NT2/D1 (cell line): ENCODE data around the gene VRK1.

Experiments used
- DNase-seq: peaks from one replicate; pipeline ENCODE4 v3.0.0-alpha.2; 2011; ENCODE audit warnings: low read depth, low spot score
- H3K27me3 ChIP-seq: 2 replicates; pipeline ENCODE4 v1.6.0; 2011; ENCODE audit warnings: mild to moderate bottlenecking; ENCODE audit not compliant: insufficient read length, insufficient read depth
- H3K36me3 ChIP-seq: 2 replicates; pipeline ENCODE4 v1.6.1; 2011; ENCODE audit warnings: mild to moderate bottlenecking, low read length, mixed read lengths; ENCODE audit not compliant: insufficient read depth, insufficient read length
- H3K4me1 ChIP-seq: 2 replicates; pipeline ENCODE4 v1.5.1; 2011; ENCODE audit not compliant: insufficient read depth, insufficient read length
- H3K4me3 ChIP-seq: 2 replicates; pipeline ENCODE4 v1.5.1; 2011; ENCODE audit warnings: low read depth; ENCODE audit not compliant: insufficient read length
- H3K9ac ChIP-seq: 2 replicates; pipeline ENCODE4 v1.6.0; 2011; ENCODE audit warnings: low read depth; ENCODE audit not compliant: insufficient read length
- H3K9me3 ChIP-seq: 2 replicates; pipeline ENCODE4 v1.5.1; 2011; ENCODE audit warnings: mild to moderate bottlenecking, low read length; ENCODE audit not compliant: insufficient read depth
- SUZ12 ChIP-seq: IDR thresholded peaks from 2 replicates; pipeline ENCODE4 v1.6.1; 2011; ENCODE audit not compliant: insufficient read length, insufficient read depth; ENCODE audit errors: extremely low read depth
- YY1 ChIP-seq: IDR thresholded peaks from 2 replicates; pipeline ENCODE4 v1.6.1; 2011; ENCODE audit not compliant: insufficient read length, insufficient read depth
- ZNF274 ChIP-seq: IDR thresholded peaks from 2 replicates; pipeline ENCODE4 v1.6.1; 2011; ENCODE audit warnings: mild to moderate bottlenecking, low read depth, low read length

VRK1 gene

DNA sequence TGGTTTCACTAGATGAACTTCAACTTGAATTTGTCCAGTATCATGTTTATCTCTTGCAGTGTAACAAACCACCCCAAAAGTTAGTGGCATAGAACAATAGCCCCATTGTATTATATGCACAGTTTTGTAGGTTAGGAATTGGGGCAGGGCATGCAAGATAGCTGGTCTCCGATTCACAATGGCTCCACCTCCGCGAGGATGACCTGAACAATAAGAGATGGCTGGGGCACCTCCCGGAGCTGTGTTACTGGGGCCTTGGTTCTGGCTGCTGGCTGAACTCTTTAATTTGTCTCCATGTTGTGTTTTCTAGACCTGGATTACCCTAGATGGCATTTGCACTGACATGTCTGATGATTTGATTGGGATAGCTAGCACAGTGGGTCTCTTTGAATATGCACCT, 20.4 kb upstream of the VRK1 start:
- H3K9ac ChIP-seq, result no peak overlapping the region
- no peak overlapping the region for H3K4me3 ChIP-seq
- no peaks in the 10 kb centered on the region for H3K9me3 ChIP-seq
- no peak for DNase-seq
- no peaks in the 10 kb centered on the region for H3K36me3 ChIP-seq
- no peaks in the 10 kb centered on the region for H3K27me3 ChIP-seq
- TF ChIP-seq SUZ12 (no peak), ZNF274 (no peak), YY1 (no peak)
- no peaks in the 10 kb centered on the region for H3K4me1 ChIP-seq

DNA sequence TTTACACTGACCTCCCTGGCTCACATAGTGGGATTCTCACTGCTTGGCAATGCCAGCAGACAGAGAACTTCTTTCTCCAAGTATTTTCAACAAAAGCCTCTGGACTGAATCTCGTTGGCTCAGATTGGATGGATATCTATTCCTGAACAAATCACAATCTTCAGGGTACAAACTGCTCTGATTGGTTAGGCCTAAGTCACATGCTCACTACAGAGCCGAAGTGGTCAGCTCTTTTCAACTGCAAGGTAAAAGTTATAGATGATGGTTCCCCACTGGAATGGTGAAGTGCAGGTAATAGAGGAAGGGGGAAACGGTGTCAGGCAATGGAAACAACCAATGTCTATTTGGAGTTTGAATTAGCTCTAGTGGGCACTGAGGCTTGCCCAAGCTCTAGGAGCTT, 16.7 kb upstream of the VRK1 start:
- no peaks in the 10 kb centered on the region for H3K27me3 ChIP-seq
- no peak for DNase-seq
- TF ChIP-seq YY1 (no peak), ZNF274 (no peak), SUZ12 (no peak)
- H3K4me1 ChIP-seq, result no peaks in the 10 kb centered on the region
- H3K9me3 ChIP-seq, result no peaks in the 10 kb centered on the region
- H3K36me3 ChIP-seq, result no peaks in the 10 kb centered on the region
- H3K4me3 ChIP-seq, result no peak overlapping the region
- H3K9ac ChIP-seq, result no peak overlapping the region

DNA sequence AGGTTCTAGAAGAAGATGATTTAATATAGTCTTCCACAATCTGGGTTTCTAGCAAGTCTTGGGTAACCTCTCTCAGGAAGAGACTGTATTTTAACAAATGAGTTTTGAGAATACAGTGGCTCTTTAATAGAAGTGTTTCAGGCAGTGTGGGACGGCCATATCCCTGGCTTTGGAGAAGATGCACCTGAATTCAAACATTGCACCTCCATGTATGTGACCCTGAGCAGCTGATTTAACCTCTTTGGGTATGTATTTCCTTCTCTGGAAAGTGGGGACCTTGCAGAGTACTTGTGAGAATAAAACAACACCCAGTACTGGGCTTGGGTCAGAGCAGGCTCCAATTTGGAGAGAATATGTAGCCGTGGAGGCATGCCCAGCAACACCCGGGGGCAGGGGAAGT, 15.8 kb upstream of the VRK1 start:
- no peaks in the 10 kb centered on the region for H3K27me3 ChIP-seq
- H3K9me3 ChIP-seq, result no peaks in the 10 kb centered on the region
- no peak overlapping the region for H3K9ac ChIP-seq
- no peak overlapping the region for H3K4me3 ChIP-seq
- no peaks in the 10 kb centered on the region for H3K4me1 ChIP-seq
- no peak for DNase-seq
- H3K36me3 ChIP-seq, result no peaks in the 10 kb centered on the region
- TF ChIP-seq SUZ12, result no peak
- TF ChIP-seq YY1, result no peak
- no peak for TF ChIP-seq ZNF274

DNA sequence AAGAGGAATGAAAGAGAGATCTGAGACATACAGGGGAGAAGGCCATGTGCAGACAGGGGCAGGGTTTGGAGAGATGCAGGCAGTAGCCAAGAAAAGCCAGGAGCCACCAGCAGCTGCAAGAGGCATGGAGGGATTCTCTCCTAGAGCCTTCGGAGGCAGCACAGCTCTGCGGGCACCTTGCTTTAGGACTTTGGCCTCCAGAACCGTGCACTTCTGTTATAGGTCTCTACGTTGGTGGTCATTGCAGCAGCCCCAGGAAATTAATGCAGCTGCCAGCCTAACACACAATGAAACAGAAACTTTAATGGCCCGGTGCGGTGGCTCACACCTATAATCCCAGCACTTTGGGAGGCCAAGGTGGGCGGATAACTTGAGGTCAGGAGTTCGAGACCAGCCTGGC, 14.7 kb upstream of the VRK1 start:
- no peaks in the 10 kb centered on the region for H3K4me1 ChIP-seq
- H3K36me3 ChIP-seq, result no peaks in the 10 kb centered on the region
- no peak for TF ChIP-seq SUZ12
- TF ChIP-seq ZNF274, result no peak
- TF ChIP-seq YY1, result no peak
- H3K27me3 ChIP-seq, result no peaks in the 10 kb centered on the region
- DNase-seq, result no peak
- H3K4me3 ChIP-seq, result no peak overlapping the region
- H3K9me3 ChIP-seq, result no peaks in the 10 kb centered on the region
- no peak overlapping the region for H3K9ac ChIP-seq

DNA sequence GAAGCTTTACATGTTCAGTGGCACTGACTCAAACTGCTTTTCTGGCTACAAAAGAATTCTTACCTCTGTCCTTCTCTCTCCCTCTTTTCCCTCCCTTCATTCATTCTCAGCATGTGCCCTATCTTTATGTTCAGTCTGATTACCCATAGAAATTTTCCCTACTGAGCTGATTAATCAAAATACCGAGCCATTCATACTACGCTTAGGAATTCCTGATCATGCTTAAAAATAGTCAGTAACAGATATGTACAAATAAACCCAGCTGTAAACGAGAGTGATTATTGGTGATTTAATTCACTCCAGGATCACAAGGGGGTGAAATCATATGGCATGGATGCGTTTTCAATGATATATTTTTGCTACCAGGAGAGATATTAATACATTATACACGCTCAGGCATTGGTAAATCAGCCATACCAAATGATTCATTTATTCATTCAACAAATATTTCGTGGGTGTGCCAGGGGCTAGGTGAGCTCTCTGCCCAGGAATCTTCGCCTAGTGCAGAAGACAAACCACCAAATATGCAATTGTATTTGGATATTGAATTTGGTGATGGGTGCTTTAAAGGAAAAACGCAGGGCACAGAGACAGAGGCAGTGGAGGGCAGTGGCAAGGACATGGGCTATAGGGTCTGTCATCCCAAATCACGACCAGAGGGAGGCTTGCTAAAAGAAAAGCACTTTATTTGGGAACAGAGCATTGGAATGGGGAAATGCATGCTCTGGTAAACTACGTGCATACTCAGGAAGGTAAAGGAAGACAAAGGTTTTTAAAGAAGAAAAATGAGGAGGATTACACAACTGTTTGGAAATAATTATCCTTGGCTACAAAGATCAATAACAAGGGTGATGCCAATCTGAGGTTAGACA, 13.9 kb upstream of the VRK1 start:
- no peaks in the 10 kb centered on the region for H3K4me1 ChIP-seq
- no peak overlapping the region for H3K9ac ChIP-seq
- no peaks in the 10 kb centered on the region for H3K36me3 ChIP-seq
- TF ChIP-seq SUZ12 (no peak), YY1 (no peak), ZNF274 (no peak)
- no peaks in the 10 kb centered on the region for H3K27me3 ChIP-seq
- H3K4me3 ChIP-seq, result no peak overlapping the region
- DNase-seq, result no peak
- H3K9me3 ChIP-seq, result no peaks in the 10 kb centered on the region

DNA sequence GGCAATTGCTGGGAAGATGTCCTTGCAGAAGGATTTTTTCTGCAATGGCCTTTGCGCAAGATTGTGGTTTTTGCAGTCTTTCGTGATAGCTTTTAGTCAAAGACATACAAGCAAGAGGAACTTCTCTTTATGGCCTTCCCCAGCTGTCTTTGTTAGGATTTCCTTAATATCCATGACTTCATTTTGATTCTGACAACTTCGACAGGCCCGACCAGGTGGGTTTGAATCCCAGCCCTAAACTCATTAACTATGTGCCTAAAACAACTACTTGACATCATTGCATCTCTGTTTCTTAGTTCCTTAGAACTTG, 13.3 kb upstream of the VRK1 start:
- TF ChIP-seq YY1, result no peak
- TF ChIP-seq SUZ12, result no peak
- no peak for TF ChIP-seq ZNF274
- no peaks in the 10 kb centered on the region for H3K27me3 ChIP-seq
- H3K4me1 ChIP-seq, result no peaks in the 10 kb centered on the region
- H3K4me3 ChIP-seq, result no peak overlapping the region
- DNase-seq, result no peak
- no peak overlapping the region for H3K9ac ChIP-seq
- H3K9me3 ChIP-seq, result no peaks in the 10 kb centered on the region
- no peaks in the 10 kb centered on the region for H3K36me3 ChIP-seq

DNA sequence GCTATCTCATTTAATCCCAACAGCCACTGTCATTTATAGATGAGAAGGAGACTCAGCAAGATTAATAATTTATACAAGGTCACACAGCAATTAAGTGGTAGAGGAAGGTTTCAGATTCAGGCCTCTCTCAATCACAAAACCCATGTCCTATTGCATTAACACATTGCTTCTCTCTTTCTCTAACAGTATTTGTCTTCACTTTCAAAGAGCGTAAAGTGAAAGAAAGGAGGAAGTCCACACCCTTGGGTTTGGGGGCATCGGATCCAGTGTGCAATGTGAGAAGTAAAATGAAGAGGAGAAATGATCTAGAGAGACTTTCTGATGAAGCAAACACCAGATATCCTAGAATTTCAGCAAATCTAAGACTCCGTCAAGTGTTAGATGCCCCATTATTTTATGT, 7.0 kb upstream of the VRK1 start:
- no peaks in the 10 kb centered on the region for H3K36me3 ChIP-seq
- TF ChIP-seq YY1, result no peak
- no peak for TF ChIP-seq ZNF274
- TF ChIP-seq SUZ12, result no peak
- no peak for DNase-seq

More for the DNA sequence above, 7.0 kb upstream of the VRK1 start:
- no peaks in the 10 kb centered on the region for H3K9me3 ChIP-seq
- no peaks in the 10 kb centered on the region for H3K4me1 ChIP-seq
- no peaks in the 10 kb centered on the region for H3K27me3 ChIP-seq
- H3K9ac ChIP-seq, result no peak overlapping the region
- H3K4me3 ChIP-seq, result no peak overlapping the region
